ENCODE measurements around the gene NUP153.

- no peak for TF ChIP-seq POLR2A (IDR thresholded peaks at IDR 0.05; ENCODE audit: low read depth, low read length)
- no peak for TF ChIP-seq POLR2AphosphoS5 (IDR thresholded peaks at IDR 0.05; ENCODE audit: low read depth, low read length)
- no peak for TF ChIP-seq TAF1 (IDR thresholded peaks at IDR 0.05; ENCODE audit: borderline replicate concordance, low read depth, low read length)
Observed at GRCh38 chr6:17683428-17683827, 23.3 kb downstream of the NUP153 start.

Data from GM12892 (cell line).